ENCODE data around the gene FOXJ3. TPM values are rescaled to one million over a fixed set of nuclear protein-coding genes. Genes with fewer than 3 reads are reported as not detected.

FOXJ3 gene
- total RNA-seq, 1 experiment from 2014 or later, result 51.1 TPM

GRCh38 chr1:42221456-42221855, 113.6 kb downstream of the FOXJ3 start:
- Histone ChIP-seq H3K4me1 (ENCODE audit: control insufficient read depth in 1 of 2, insufficient read depth in 2 of 2, low read length in 2 of 2) (peaks cover 0 to 17% of the 10 kb centered on the region in 2 experiments; a peak in 2 of 4 replicates), H3K4me3 (replicated peaks in 1 of 2; ENCODE audit: low read depth in 1 of 2, low read length in 2 of 2) (no peak overlapping the region), H4K20me1 (ENCODE audit: insufficient read depth) (no peaks in the 10 kb centered on the region), H2AFZ (ENCODE audit: low read depth, low read length, poor library complexity, severe bottlenecking) (no peak overlapping the region), H3K27ac (ENCODE audit: low read depth, low read length) (no peak overlapping the region), H3K9me2 (ENCODE audit: insufficient read depth) (no peaks in the 10 kb centered on the region), H3K9ac (ENCODE audit: low read length) (no peak overlapping the region), H3K9me3 (ENCODE audit: control insufficient read depth in 1 of 2, insufficient read depth in 1 of 2, low read depth in 1 of 2, low read length in 2 of 2) (no peaks in the 10 kb centered on the region), H3K27me3 (ENCODE audit: insufficient read depth, low read length) (no peaks in the 10 kb centered on the region), H3K36me3 (ENCODE audit: control insufficient read depth in 1 of 2, insufficient read depth in 2 of 2, low read length in 2 of 2) (no peaks in the 10 kb centered on the region), H3K79me2 (ENCODE audit: insufficient read depth, low read length) (peaks cover 51% of the 10 kb centered on the region), H3K4me2 (ENCODE audit: low read length) (no peak overlapping the region)
- POLR2A ChIA-PET, result no interaction called here
- RAD21 ChIA-PET (ENCODE audit: low non-redundant PET in 1 of 2, low total read pairs in 2 of 2, uncharacterized antibody in 2 of 2, unreplicated experiment in 2 of 2), result no interaction called here
- DNase-seq (ENCODE audit: low read depth, low spot score) (no peak), ATAC-seq (no peak)
- BruUV-seq (replicated peaks), result no TSS peak
- CTCF ChIA-PET, result no interaction called here
- TF ChIP-seq, protein P1, sequence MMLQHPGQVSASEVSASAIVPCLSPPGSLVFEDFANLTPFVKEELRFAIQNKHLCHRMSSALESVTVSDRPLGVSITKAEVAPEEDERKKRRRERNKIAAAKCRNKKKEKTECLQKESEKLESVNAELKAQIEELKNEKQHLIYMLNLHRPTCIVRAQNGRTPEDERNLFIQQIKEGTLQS (IDR thresholded peaks at IDR 0.05), result no peak
- TF ChIP-seq CBX3 (IDR thresholded peaks at IDR 0.05; ENCODE audit: low read depth) (no peak), CEBPB (IDR thresholded peaks at IDR 0.05; ENCODE audit: low read depth) (no peak), SRF (IDR thresholded peaks at IDR 0.05; ENCODE audit: low read depth) (no peak)
- intact Hi-C loops (cut with micrococcal nuclease), result no loop called here

GRCh38 chr1:42219627-42220026, 115.4 kb downstream of the FOXJ3 start:
- ATAC-seq, result no peak

More at GRCh38 chr1:42219627-42220026, 115.4 kb downstream of the FOXJ3 start:
- H3K27me3 ChIP-seq (ENCODE audit: insufficient read depth, low read length), result no peaks in the 10 kb centered on the region
- H3K9me3 ChIP-seq (ENCODE audit: control insufficient read depth in 1 of 2, insufficient read depth in 1 of 2, low read depth in 1 of 2, low read length in 2 of 2), result no peaks in the 10 kb centered on the region
- H3K27ac ChIP-seq (ENCODE audit: low read depth, low read length), result no peak overlapping the region
- H3K9me2 ChIP-seq (ENCODE audit: insufficient read depth), result no peaks in the 10 kb centered on the region
- DNase-seq (ENCODE audit: low read depth, low spot score), result no peak
- H3K4me3 ChIP-seq (replicated peaks in 1 of 2; ENCODE audit: low read depth in 1 of 2, low read length in 2 of 2), result no peak overlapping the region
- H3K4me1 ChIP-seq (ENCODE audit: control insufficient read depth in 1 of 2, insufficient read depth in 2 of 2, low read length in 2 of 2), result peaks cover 0 to 17% of the 10 kb centered on the region in 2 experiments; a peak in 2 of 4 replicates
- ChIA-PET RAD21 (ENCODE audit: low non-redundant PET in 1 of 2, low total read pairs in 2 of 2, uncharacterized antibody in 2 of 2, unreplicated experiment in 2 of 2) (no interaction called here), CTCF (no interaction called here), POLR2A (no interaction called here)
- no peaks in the 10 kb centered on the region for H3K36me3 ChIP-seq (ENCODE audit: control insufficient read depth in 1 of 2, insufficient read depth in 2 of 2, low read length in 2 of 2)
- no peaks in the 10 kb centered on the region for H4K20me1 ChIP-seq (ENCODE audit: insufficient read depth)
- H3K9ac ChIP-seq (ENCODE audit: low read length), result no peak overlapping the region
- H3K4me2 ChIP-seq (ENCODE audit: low read length), result no peak overlapping the region
- no TSS peak for BruUV-seq (replicated peaks)
- no peak overlapping the region for H2AFZ ChIP-seq (ENCODE audit: low read depth, low read length, poor library complexity, severe bottlenecking)
- TF ChIP-seq CTCF (IDR thresholded peaks at IDR 0.05 in 2 of 3, conservative IDR thresholded peaks at IDR 0.05 in 1 of 3; ENCODE audit: borderline replicate concordance in 1 of 3, insufficient read depth in 1 of 3, low read depth in 2 of 3, low read length in 2 of 3) (no peak), CBX3 (IDR thresholded peaks at IDR 0.05; ENCODE audit: low read depth) (no peak), ZFX (IDR thresholded peaks at IDR 0.05) (no peak), SP1 (IDR thresholded peaks at IDR 0.05; ENCODE audit: low read depth) (no peak)
- H3K79me2 ChIP-seq (ENCODE audit: insufficient read depth, low read length), result peaks cover 62% of the 10 kb centered on the region
- intact Hi-C loops (cut with micrococcal nuclease), result no loop called here
